HepG2 (cell line): Measurements from ENCODE around the gene LMX1B. TPM values are rescaled to one million over a fixed set of nuclear protein-coding genes. Genes with fewer than 3 reads are reported as not detected.

Source experiments
- ADNP ChIP-seq: sonication (generic); formaldehyde crosslinking; IDR thresholded peaks from 2 replicates; pipeline ENCODE4 v1.4.0; 2020; ENCODE audit warnings: missing genetic modification reagents
- MXD4 ChIP-seq: IDR thresholded peaks from 2 replicates; pipeline ENCODE4 v1.6.1; 2016; ENCODE audit warnings: mild to moderate bottlenecking, missing biosample characterization, missing genetic modification reagents
- ZC3H4 ChIP-seq: sonication (generic); formaldehyde crosslinking; IDR thresholded peaks from 2 replicates; pipeline ENCODE4 v1.4.0; 2020; ENCODE audit warnings: missing genetic modification reagents, borderline replicate concordance
- ZNF124 ChIP-seq: sonication (generic); formaldehyde crosslinking; IDR thresholded peaks from 2 replicates; pipeline ENCODE4 v1.4.0; 2020; ENCODE audit warnings: missing genetic modification reagents
- ZNF446 ChIP-seq: sonication (generic); formaldehyde crosslinking; IDR thresholded peaks from 2 replicates; pipeline ENCODE4 v1.5.0; 2020; ENCODE audit warnings: mild to moderate bottlenecking, missing genetic modification reagents
- ZNF550 ChIP-seq: sonication (generic); formaldehyde crosslinking; IDR thresholded peaks from 2 replicates; pipeline ENCODE4 v1.4.0; 2020; ENCODE audit warnings: mild to moderate bottlenecking, missing genetic modification reagents, borderline replicate concordance
- ZNF644 ChIP-seq: IDR thresholded peaks from 2 replicates; pipeline ENCODE4 v1.6.1; 2016; ENCODE audit warnings: low read depth
- ZNF878 ChIP-seq: sonication (generic); formaldehyde crosslinking; IDR thresholded peaks from 2 replicates; pipeline ENCODE4 v1.8.1; 2023; ENCODE audit warnings: mild to moderate bottlenecking, missing genetic modification reagents, moderate library complexity
- polyA plus RNA-seq, 8 experiments: library from polyadenylated mRNA; depleted of rRNA in 3 of 8; stranded (reverse) in 7 of 8; unstranded in 1 of 8; fragments of >200 nt; fragmentation: Illumina TruSeq in 4 of 8; extraction: Trizol in 4 of 8; gene quantifications; 2 replicates each; pipeline versions ENCODE4 v1.2.1 to v1.2.3, GENCODE V29; 2011 to 2016; ENCODE audit warnings: low read depth in 4 of 8, missing spikeins in 1 of 8, mixed read lengths in 1 of 8; ENCODE audit not compliant: insufficient read depth in 1 of 8
- total RNA-seq, 5 experiments: library from RNA; depleted of rRNA; stranded (reverse); fragments of >200 nt; fragmentation: Illumina TruSeq; extraction: Trizol; gene quantifications; 2 replicates each; pipeline ENCODE4 v1.2.3, GENCODE V29; 2016; ENCODE audit warnings: low read depth in 1 of 5
- TF ChIP-seq, protein P1 (sequence below): sonication (generic); formaldehyde crosslinking; IDR thresholded peaks from 2 replicates; pipeline ENCODE4 v1.4.0; 2020; ENCODE audit warnings: low read depth, mild to moderate bottlenecking, missing genetic modification reagents
- TF ChIP-seq, protein P2 (sequence below): sonication (generic); formaldehyde crosslinking; IDR thresholded peaks from 2 replicates; pipeline ENCODE4 v1.4.0; 2020; ENCODE audit warnings: mild to moderate bottlenecking, missing genetic modification reagents
- TF ChIP-seq, protein P3 (sequence below): sonication (generic); formaldehyde crosslinking; IDR thresholded peaks from 2 replicates; pipeline ENCODE4 v1.5.1; 2020; ENCODE audit warnings: mild to moderate bottlenecking, moderate library complexity, missing genetic modification reagents
- TF ChIP-seq, protein P4 (sequence below): sonication (generic); formaldehyde crosslinking; IDR thresholded peaks from 2 replicates; pipeline ENCODE4 v1.4.0; 2020; ENCODE audit warnings: missing genetic modification reagents
- TF ChIP-seq, protein P5 (sequence below): sonication (generic); formaldehyde crosslinking; IDR thresholded peaks from 2 replicates; pipeline ENCODE4 v1.5.0; 2020; ENCODE audit warnings: missing genetic modification reagents, mild to moderate bottlenecking, borderline replicate concordance

Gene LMX1B
- total and polyA plus RNA-seq, 2 of the 13 experiments (the other 11 are each of a cell fraction or from before 2014, with no cell fraction given): not detected

DNA sequence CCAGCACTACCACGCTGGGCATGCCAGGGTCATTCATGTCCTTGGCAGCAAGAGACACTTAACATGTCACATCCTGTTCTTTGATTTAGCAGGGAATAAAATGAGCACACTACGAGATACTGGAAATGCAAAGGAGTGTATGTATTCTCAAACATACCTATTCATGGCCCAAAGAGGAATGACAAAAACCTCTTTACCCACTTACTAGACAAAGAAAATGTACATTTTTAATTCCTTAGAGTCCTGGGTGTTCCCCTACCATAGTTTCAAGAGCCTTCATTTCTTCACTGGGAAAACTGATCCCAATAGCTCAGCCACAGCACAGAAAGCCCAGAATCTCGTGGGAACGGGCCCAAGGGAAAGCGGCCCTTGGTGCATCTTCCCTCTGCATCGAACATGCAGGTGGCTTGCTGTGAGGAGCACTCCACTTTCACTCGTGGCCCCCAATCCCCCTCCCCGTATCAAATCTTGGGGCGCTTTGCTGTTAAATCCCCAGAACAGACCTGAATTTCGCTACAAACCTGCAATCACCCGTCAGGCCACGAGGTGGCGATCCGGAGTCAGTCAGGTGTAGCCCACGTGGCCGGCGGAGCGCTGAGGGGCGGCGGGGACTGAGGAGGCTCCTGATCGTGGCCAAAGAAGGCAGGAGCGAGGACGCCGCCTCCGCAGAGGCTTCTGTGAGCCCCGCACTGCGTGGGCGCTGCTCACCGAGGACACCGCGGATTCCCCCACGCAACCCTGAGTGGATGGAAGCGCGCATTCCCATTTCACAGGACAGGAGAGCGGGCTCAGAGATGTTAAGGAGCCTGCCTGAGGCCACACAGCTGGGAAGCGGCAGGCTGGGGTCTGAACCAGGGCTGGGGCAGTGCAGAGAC is 91.4 kb downstream of the LMX1B start (continued):
- TF ChIP-seq, protein P1, sequence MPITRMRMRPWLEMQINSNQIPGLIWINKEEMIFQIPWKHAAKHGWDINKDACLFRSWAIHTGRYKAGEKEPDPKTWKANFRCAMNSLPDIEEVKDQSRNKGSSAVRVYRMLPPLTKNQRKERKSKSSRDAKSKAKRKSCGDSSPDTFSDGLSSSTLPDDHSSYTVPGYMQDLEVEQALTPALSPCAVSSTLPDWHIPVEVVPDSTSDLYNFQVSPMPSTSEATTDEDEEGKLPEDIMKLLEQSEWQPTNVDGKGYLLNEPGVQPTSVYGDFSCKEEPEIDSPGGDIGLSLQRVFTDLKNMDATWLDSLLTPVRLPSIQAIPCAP (CRISPR knock-in tag): no peak
- TF ChIP-seq, protein P2, sequence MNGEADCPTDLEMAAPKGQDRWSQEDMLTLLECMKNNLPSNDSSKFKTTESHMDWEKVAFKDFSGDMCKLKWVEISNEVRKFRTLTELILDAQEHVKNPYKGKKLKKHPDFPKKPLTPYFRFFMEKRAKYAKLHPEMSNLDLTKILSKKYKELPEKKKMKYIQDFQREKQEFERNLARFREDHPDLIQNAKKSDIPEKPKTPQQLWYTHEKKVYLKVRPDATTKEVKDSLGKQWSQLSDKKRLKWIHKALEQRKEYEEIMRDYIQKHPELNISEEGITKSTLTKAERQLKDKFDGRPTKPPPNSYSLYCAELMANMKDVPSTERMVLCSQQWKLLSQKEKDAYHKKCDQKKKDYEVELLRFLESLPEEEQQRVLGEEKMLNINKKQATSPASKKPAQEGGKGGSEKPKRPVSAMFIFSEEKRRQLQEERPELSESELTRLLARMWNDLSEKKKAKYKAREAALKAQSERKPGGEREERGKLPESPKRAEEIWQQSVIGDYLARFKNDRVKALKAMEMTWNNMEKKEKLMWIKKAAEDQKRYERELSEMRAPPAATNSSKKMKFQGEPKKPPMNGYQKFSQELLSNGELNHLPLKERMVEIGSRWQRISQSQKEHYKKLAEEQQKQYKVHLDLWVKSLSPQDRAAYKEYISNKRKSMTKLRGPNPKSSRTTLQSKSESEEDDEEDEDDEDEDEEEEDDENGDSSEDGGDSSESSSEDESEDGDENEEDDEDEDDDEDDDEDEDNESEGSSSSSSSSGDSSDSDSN (CRISPR knock-in tag): no peak
- TF ChIP-seq ZNF446 (CRISPR knock-in tag) (no peak), ZC3H4 (CRISPR knock-in tag) (no peak), ZNF644 (no peak), MXD4 (CRISPR knock-in tag) (peak; percentile 34; the same call in 1 of the 2 replicates), ZNF124 (CRISPR knock-in tag) (no peak), ZNF550 (CRISPR knock-in tag) (no peak), ZNF878 (CRISPR knock-in tag) (no peak), ADNP (0 out of 2 replicates have a peak, but pooled peaks have one; percentile 34)
- TF ChIP-seq, protein P3, sequence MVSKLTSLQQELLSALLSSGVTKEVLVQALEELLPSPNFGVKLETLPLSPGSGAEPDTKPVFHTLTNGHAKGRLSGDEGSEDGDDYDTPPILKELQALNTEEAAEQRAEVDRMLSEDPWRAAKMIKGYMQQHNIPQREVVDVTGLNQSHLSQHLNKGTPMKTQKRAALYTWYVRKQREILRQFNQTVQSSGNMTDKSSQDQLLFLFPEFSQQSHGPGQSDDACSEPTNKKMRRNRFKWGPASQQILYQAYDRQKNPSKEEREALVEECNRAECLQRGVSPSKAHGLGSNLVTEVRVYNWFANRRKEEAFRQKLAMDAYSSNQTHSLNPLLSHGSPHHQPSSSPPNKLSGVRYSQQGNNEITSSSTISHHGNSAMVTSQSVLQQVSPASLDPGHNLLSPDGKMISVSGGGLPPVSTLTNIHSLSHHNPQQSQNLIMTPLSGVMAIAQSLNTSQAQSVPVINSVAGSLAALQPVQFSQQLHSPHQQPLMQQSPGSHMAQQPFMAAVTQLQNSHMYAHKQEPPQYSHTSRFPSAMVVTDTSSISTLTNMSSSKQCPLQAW (CRISPR knock-in tag): no peak
- TF ChIP-seq, protein P4, sequence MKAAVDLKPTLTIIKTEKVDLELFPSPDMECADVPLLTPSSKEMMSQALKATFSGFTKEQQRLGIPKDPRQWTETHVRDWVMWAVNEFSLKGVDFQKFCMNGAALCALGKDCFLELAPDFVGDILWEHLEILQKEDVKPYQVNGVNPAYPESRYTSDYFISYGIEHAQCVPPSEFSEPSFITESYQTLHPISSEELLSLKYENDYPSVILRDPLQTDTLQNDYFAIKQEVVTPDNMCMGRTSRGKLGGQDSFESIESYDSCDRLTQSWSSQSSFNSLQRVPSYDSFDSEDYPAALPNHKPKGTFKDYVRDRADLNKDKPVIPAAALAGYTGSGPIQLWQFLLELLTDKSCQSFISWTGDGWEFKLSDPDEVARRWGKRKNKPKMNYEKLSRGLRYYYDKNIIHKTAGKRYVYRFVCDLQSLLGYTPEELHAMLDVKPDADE (CRISPR knock-in tag): no peak
- TF ChIP-seq, protein P5, sequence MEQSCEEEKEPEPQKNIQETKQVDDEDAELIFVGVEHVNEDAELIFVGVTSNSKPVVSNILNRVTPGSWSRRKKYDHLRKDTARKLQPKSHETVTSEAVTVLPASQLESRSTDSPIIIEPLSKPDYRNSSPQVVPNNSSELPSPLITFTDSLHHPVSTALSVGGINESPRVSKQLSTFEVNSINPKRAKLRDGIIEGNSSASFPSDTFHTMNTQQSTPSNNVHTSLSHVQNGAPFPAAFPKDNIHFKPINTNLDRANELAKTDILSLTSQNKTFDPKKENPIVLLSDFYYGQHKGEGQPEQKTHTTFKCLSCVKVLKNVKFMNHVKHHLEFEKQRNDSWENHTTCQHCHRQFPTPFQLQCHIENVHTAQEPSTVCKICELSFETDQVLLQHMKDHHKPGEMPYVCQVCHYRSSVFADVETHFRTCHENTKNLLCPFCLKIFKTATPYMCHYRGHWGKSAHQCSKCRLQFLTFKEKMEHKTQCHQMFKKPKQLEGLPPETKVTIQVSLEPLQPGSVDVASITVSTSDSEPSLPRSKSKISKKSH: peak; percentile 19; the same call in 1 of the 2 replicates
